NK-92 (cell line): ENCODE measurements around the gene MAPK11.

ENCODE experiments used
- DNase-seq: peaks from one replicate; lab custom pipeline; 2025; ENCODE audit not compliant: unreplicated experiment; lab: John Stamatoyannopoulos, UW

MAPK11 gene

GRCh38 chr22:50308597-50308935 lies 38.4 kb upstream of the MAPK11 start:
- DNase-seq: no peak

GRCh38 chr22:50307890-50308596 lies 37.9 kb upstream of the MAPK11 start:
- no peak for DNase-seq

- no peak for DNase-seq
Observed at GRCh38 chr22:50306753-50307749, 36.9 kb upstream of the MAPK11 start, which contains the start of gene PLXNB2. TSS of gene PLXNB2 (minus strand) at chr22:50307646. CDS start at chr22:50290584, 17,062 bp downstream.

- no peak for DNase-seq
Observed at GRCh38 chr22:50305923-50306566, 35.9 kb upstream of the MAPK11 start.

GRCh38 chr22:50305393-50305922 lies 35.3 kb upstream of the MAPK11 start:
- DNase-seq: no peak

GRCh38 chr22:50304528-50305392 lies 34.6 kb upstream of the MAPK11 start:
- no peak for DNase-seq

GRCh38 chr22:50303848-50304527 lies 33.8 kb upstream of the MAPK11 start:
- no peak for DNase-seq

- no peak for DNase-seq
Observed at GRCh38 chr22:50303515-50303847, 33.3 kb upstream of the MAPK11 start.

- DNase-seq: no peak
Observed at GRCh38 chr22:50302564-50302963, 32.4 kb upstream of the MAPK11 start.

GRCh38 chr22:50302041-50302541 lies 31.9 kb upstream of the MAPK11 start:
- DNase-seq: no peak

GRCh38 chr22:50301581-50301991 lies 31.4 kb upstream of the MAPK11 start:
- DNase-seq: no peak

- no peak for DNase-seq
Observed at GRCh38 chr22:50300620-50301257, 30.6 kb upstream of the MAPK11 start.

GRCh38 chr22:50299785-50300619 lies 29.8 kb upstream of the MAPK11 start:
- no peak for DNase-seq

- DNase-seq: no peak
Observed at GRCh38 chr22:50298937-50299784, 29.0 kb upstream of the MAPK11 start.

- DNase-seq: no peak
Observed at GRCh38 chr22:50298266-50298637, 28.1 kb upstream of the MAPK11 start.

GRCh38 chr22:50297510-50298265 lies 27.5 kb upstream of the MAPK11 start:
- DNase-seq: no peak
